PC-9 (cell line): ENCODE measurements around the gene ZNF778.

Experiments used
- EZH2 ChIP-seq: fragments of 200-600 bp; sonication (generic); IDR thresholded peaks from 2 replicates; pipeline ENCODE4 v1.8.0; 2017; ENCODE audit warnings: antibody characterized with exemption, low read depth
- TF ChIP-seq, protein P1 (sequence below): fragments of 200-600 bp; sonication (generic); conservative IDR thresholded peaks from 2 replicates; pipeline ENCODE4 v1.6.1; 2017; ENCODE audit warnings: mixed run types, antibody characterized with exemption, mild to moderate bottlenecking, moderate library complexity

DNA sequence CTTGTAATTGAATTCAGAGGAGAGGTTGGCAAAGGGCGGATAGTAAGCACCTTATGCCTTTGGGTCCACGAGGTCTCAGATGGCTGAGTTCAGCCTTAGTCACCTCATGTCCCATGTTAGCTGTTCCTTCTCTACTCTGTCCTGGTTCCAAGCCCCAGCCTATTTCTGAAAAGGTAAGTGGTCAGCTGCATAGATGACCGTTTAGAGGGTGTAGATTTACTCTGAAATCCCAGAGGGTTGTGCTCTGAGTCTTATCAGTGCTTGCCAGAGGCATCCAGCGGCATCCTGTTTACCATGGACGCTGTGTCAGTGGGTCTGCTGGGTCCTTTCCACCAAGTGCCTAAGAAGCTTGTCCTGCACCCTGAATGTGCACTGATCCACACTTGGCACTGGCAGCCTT lies 1.9 kb downstream of the ZNF778 start:
- TF ChIP-seq, protein P1, sequence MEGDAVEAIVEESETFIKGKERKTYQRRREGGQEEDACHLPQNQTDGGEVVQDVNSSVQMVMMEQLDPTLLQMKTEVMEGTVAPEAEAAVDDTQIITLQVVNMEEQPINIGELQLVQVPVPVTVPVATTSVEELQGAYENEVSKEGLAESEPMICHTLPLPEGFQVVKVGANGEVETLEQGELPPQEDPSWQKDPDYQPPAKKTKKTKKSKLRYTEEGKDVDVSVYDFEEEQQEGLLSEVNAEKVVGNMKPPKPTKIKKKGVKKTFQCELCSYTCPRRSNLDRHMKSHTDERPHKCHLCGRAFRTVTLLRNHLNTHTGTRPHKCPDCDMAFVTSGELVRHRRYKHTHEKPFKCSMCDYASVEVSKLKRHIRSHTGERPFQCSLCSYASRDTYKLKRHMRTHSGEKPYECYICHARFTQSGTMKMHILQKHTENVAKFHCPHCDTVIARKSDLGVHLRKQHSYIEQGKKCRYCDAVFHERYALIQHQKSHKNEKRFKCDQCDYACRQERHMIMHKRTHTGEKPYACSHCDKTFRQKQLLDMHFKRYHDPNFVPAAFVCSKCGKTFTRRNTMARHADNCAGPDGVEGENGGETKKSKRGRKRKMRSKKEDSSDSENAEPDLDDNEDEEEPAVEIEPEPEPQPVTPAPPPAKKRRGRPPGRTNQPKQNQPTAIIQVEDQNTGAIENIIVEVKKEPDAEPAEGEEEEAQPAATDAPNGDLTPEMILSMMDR, result no peak
- TF ChIP-seq EZH2, result no peak
